ENCODE data around the gene SIRPG.
"Not testable (repeated sequence)": the region's sequence is repeated elsewhere in the genome, so short reads cannot be mapped to it uniquely, and the experiment has no call there.

Gene SIRPG

GRCh38 chr20:1671891-1672669, 14.5 kb upstream of the SIRPG start:
- no peak for DNase-seq

GRCh38 chr20:1669304-1669703, 11.7 kb upstream of the SIRPG start:
- DNase-seq = peak; percentile 85

GRCh38 chr20:1667502-1668085, 10.0 kb upstream of the SIRPG start:
- no peak for DNase-seq

- DNase-seq = no peak
Measured at GRCh38 chr20:1666802-1667201, 9.2 kb upstream of the SIRPG start.

- no peak for DNase-seq
Measured at GRCh38 chr20:1665345-1665744, 7.8 kb upstream of the SIRPG start.

- no peak for DNase-seq
Measured at GRCh38 chr20:1664911-1665310, 7.3 kb upstream of the SIRPG start.

GRCh38 chr20:1663917-1664316, 6.3 kb upstream of the SIRPG start:
- peak; percentile 9 for DNase-seq

- no peak for DNase-seq
Measured at GRCh38 chr20:1661542-1662299, 4.1 kb upstream of the SIRPG start.

- no peak for DNase-seq
Measured at GRCh38 chr20:1660246-1660645, 2.7 kb upstream of the SIRPG start.

- DNase-seq = no peak
Measured at GRCh38 chr20:1656844-1657243, 735 bp downstream of the SIRPG start.

- no peak for DNase-seq
Measured at GRCh38 chr20:1654996-1655395, 2.6 kb downstream of the SIRPG start.

- DNase-seq = no peak
Measured at GRCh38 chr20:1652960-1653359, 4.6 kb downstream of the SIRPG start.

GRCh38 chr20:1652104-1652503, 5.5 kb downstream of the SIRPG start:
- no peak for DNase-seq

GRCh38 chr20:1651268-1652058, 6.1 kb downstream of the SIRPG start:
- DNase-seq = no peak

GRCh38 chr20:1648101-1648500, 9.5 kb downstream of the SIRPG start:
- DNase-seq = no peak

- no peak for DNase-seq
Measured at GRCh38 chr20:1646975-1647431, 10.6 kb downstream of the SIRPG start.

GRCh38 chr20:1644101-1644962, 13.2 kb downstream of the SIRPG start:
- no peak for DNase-seq

GRCh38 chr20:1638643-1639042, 18.9 kb downstream of the SIRPG start:
- DNase-seq = not testable (repeated sequence)

GRCh38 chr20:1637755-1638154, 19.8 kb downstream of the SIRPG start:
- DNase-seq = no peak

GRCh38 chr20:1637226-1637625, 20.4 kb downstream of the SIRPG start:
- DNase-seq = no peak

- DNase-seq = no peak
Measured at GRCh38 chr20:1636621-1637020, 21.0 kb downstream of the SIRPG start.
